Left kidney (tissue), 2 donors: Measurements from ENCODE around the gene RGS7BP. TPM values are rescaled to one million over a fixed set of nuclear protein-coding genes. Genes with fewer than 3 reads are reported as not detected.

ENCODE experiments used
- DNase-seq: peaks from one replicate; pipeline ENCODE4 v3.0.0-alpha.2; 2013
- polyA plus RNA-seq: library from polyadenylated mRNA; unstranded; fragments of 120-200 nt; gene quantifications from one replicate; pipeline ENCODE4 v1.2.1, GENCODE V29; 2013; ENCODE audit not compliant: insufficient read length

RGS7BP gene
- polyA plus RNA-seq, 1 donor: 9.5 TPM

- DNase-seq: peak; percentile 22
Measured at GRCh38 chr5:64632251-64632650, 126.4 kb downstream of the RGS7BP start.

DNA sequence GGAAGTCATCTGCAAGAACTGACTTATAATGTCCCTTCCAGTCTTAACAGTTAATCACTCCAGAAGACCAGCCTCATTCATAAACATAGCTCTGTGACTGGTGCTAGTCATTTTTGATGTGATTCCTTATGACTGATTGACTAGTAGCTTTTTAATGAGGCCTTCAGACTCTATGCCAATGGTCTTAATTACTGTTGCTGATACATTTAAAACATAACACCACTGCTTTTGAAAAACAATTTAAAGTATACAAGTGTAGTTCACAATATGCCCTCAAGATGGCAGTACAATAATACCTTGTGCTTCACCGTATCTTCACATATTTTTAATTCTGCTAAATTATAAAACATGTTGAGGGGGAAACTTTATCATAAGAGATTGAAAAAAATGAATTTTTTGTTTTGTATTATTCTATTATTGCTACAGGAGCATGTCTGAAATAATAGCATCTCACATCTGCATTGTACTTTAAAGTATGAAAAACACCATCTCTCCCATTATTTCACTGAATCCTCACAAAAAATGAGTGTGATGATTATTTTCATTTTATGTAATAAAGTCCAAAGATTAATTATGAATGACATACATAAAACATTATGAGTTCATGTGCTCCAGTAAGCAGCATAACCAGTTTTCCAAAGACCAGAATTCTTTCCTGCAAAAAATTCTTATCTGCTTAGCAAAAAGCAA is 129.3 kb downstream of the RGS7BP start:
- peak; percentile 32 for DNase-seq

DNA sequence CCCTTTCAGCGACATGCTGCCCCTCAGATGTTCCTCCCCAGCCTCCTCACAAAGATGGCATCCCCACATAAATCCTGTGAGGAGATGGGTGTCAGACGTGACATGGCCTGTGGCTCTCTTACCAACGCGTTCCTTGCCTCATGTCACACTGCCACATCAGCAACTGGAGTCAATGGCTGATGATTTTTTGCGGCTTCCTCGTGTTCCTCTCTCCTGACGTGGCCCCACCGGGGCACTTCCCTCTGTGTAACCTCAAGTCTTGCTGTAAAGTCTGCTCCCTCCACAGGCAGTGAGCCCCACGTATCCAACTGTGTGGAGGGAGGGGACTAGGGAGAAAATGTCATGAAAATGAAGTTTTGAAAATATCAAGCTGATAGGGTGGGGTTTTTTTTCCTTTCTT is 131.3 kb downstream of the RGS7BP start:
- DNase-seq: no peak

DNA sequence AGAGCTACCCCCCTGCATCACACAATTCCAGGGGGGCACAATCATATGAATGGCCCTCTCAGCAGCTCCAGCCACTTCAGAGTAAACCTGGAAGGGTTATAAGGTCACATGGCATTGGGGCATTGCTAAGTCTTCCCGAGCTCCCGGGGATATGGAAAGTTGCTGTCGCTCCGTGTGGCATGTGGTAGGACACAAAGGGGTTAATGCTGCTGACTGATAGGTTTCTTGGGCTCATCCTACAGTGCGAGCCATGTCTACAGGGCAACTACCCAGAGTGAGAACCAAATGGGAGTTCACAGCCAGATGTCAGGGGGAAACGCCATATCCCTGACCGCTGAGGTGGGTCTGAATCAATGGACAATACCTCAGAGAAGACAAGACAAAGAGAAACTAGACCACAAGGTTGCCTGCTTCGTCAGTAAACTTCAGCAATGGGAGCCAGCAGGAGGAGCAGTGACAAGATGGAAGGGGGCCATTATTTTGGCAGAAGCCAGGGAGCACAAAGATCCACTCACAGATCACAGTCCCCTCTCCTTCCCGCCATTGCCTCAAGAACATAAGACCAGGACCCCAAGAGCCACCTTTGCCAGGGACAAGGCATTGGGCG is 132.1 kb downstream of the RGS7BP start:
- no peak for DNase-seq

DNA sequence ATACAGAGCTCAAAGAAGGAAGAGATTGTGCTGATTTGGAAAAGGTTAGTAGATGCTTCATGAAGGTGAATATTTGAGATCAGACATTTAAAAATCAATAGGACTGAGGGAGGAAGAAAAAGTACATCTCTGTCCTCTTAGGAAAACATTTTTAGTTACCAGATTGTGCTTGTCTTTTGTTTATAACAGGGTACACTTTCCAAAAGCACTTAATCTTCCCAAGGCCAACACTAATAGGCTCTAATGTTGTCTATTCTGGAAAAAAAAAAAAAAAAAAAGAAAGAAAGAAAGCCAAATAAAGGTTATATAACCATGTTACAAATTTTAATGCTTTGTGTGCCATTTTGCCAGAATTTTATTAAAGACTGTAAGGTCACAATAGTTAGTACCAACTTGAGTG is 139.0 kb downstream of the RGS7BP start:
- no peak for DNase-seq

DNA sequence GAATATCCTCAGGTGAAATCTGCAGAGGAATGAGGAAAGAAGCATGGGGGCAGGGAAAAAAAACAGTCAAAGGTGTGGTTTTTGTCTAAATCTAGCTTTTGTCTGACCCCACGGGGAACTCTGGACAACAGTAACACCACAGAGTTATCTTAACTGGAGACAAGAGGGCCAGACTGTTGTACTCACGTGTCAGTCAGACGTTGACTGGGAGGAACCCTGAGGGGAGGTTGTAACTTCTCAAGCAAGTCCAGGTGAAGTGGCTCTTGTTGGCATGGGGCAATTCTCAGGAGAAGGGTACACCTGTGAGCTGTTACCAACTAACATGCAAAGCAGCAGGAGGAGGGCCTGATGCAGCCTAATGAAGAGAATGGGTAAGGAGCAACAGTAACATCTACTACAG is 140.4 kb downstream of the RGS7BP start:
- no peak for DNase-seq

DNA sequence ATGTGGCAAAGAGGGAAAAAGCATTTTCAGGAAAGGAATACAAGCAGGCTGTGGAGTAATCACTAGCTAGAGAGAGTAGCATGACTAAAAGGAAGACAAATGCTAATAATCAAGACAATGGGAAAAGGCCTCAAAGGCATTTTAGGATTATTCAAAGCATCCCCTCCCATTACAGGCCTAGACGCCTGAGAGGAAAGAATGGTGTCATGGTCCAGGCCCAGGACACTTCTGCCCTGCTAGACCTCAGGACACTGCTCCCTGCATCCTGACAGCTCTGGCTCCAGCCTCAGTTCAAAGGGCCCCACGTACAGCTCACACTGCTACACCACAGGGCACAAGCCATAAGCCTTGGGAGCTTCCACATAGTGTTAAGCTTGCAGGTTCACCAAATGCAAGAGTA is 143.7 kb downstream of the RGS7BP start:
- DNase-seq: no peak

DNA sequence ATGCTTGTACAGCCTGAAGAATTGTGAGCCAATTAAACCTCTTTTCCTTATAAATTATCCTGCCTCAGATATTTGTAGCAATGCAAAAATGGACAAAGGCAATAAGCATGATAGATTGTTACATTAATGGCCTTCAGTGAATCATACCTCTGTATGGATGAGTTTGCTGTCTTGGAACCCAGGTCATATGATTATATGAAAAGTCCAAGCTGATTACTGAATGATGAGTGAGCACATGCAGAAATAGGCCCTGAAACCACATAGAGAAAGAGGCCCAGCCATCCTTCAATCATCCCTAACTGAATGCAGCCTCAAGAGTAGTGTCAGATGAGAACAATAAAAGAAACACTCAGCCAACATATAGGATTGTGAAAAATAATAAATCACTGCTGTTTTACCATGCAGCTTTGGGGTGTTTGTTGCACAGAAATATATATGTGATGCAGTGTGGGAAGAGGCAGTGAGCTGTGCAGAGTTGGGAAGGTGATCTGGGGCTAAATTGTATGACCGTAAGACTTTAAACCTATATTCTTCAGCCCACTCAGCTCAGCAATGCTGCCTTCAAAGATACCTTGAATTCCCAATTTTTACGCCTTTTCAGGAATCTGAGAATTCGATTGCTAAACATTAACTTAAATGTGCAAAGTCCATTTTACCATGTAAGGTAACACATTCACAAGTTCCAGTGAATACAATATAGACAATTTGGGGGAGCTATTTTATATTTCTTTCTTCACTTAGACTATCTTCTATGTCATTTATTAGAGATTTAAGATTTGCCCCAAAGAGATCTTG is 148.1 kb downstream of the RGS7BP start:
- DNase-seq: no peak

DNA sequence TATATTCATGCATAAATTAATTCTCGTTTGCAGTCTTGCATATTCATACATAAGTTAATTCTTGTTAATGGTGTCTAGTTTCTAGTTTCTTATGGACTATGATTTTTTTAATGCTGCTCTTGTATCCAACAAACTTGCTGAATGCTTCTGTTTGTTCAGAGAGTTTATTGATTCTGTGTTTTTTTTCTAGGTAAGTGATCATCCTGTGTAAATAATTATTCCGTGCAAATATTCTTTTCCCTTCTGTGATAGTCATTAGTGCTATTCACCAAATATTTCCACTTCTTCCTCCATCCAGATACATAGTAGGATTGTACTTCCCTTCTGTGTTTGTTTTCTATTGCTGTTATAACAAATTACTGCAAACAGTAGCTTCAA is 148.7 kb downstream of the RGS7BP start:
- no peak for DNase-seq

- no peak for DNase-seq
Measured at GRCh38 chr5:64655596-64655995, 149.8 kb downstream of the RGS7BP start.

GRCh38 chr5:64659289-64659688 is 153.5 kb downstream of the RGS7BP start:
- no peak for DNase-seq

Other genes with a start within 250 kb of the RGS7BP start
- 0.27 TPM for gene SHISAL2B, start 184.5 kb downstream of the RGS7BP start, polyA plus RNA-seq